ENCODE data around the gene PRRT1B.

Gene PRRT1B

GRCh38 chr9:131594906-131595665 lies 49.8 kb downstream of the PRRT1B start:
- no peak overlapping the region for H3K4me2 ChIP-seq (ENCODE audit: low read depth, low read length)
- TF ChIP-seq EZH2 (optimal IDR thresholded peaks at IDR 0.05; ENCODE audit: low read depth, low read length) (no peak), EZH2phosphoT487 (IDR thresholded peaks at IDR 0.05; ENCODE audit: low read length) (no peak)
- TF ChIP-seq, protein P1, sequence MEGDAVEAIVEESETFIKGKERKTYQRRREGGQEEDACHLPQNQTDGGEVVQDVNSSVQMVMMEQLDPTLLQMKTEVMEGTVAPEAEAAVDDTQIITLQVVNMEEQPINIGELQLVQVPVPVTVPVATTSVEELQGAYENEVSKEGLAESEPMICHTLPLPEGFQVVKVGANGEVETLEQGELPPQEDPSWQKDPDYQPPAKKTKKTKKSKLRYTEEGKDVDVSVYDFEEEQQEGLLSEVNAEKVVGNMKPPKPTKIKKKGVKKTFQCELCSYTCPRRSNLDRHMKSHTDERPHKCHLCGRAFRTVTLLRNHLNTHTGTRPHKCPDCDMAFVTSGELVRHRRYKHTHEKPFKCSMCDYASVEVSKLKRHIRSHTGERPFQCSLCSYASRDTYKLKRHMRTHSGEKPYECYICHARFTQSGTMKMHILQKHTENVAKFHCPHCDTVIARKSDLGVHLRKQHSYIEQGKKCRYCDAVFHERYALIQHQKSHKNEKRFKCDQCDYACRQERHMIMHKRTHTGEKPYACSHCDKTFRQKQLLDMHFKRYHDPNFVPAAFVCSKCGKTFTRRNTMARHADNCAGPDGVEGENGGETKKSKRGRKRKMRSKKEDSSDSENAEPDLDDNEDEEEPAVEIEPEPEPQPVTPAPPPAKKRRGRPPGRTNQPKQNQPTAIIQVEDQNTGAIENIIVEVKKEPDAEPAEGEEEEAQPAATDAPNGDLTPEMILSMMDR (IDR thresholded peaks at IDR 0.05; ENCODE audit: low read length), result no peak
- no peaks in the 10 kb centered on the region for H3K79me2 ChIP-seq (ENCODE audit: low read length)
- H3K9me2 ChIP-seq (replicated peaks; ENCODE audit: insufficient read depth, low read length), result no peaks in the 10 kb centered on the region
- H2AFZ ChIP-seq (ENCODE audit: low read length), result no peak overlapping the region
- DNase-seq, result no peak
- H3K4me3 ChIP-seq (ENCODE audit: low read length), result no peak overlapping the region
- H3K4me1 ChIP-seq (ENCODE audit: low read length), result no peaks in the 10 kb centered on the region
- no peaks in the 10 kb centered on the region for H4K20me1 ChIP-seq (ENCODE audit: insufficient read depth, low read length)
- no peaks in the 10 kb centered on the region for H3K27me3 ChIP-seq (replicated peaks; ENCODE audit: insufficient read depth, low read length)
- H3K36me3 ChIP-seq (replicated peaks; ENCODE audit: insufficient read depth, low read length), result peaks cover 14% of the 10 kb centered on the region
- H3K27ac ChIP-seq (ENCODE audit: low read length), result no peak overlapping the region
- H3K9ac ChIP-seq (ENCODE audit: low read length), result no peak overlapping the region
- H3F3A ChIP-seq (ENCODE audit: insufficient read depth, low read length), result no peaks in the 10 kb centered on the region
- H3K9me3 ChIP-seq (replicated peaks; ENCODE audit: insufficient read depth, low read length), result no peaks in the 10 kb centered on the region

GRCh38 chr9:131595696-131596429 lies 50.5 kb downstream of the PRRT1B start:
- no peak overlapping the region for H3K9ac ChIP-seq (ENCODE audit: low read length)
- H2AFZ ChIP-seq (ENCODE audit: low read length), result no peak overlapping the region
- 0 out of 2 replicates have a peak, but pooled peaks cover 2% of the 10 kb centered on the region for H4K20me1 ChIP-seq (ENCODE audit: insufficient read depth, low read length)
- no peak overlapping the region for H3K4me3 ChIP-seq (ENCODE audit: low read length)
- no peaks in the 10 kb centered on the region for H3K4me1 ChIP-seq (ENCODE audit: low read length)
- no peaks in the 10 kb centered on the region for H3K79me2 ChIP-seq (ENCODE audit: low read length)
- DNase-seq, result no peak
- no peaks in the 10 kb centered on the region for H3K9me2 ChIP-seq (replicated peaks; ENCODE audit: insufficient read depth, low read length)
- no peaks in the 10 kb centered on the region for H3K27me3 ChIP-seq (replicated peaks; ENCODE audit: insufficient read depth, low read length)
- H3F3A ChIP-seq (ENCODE audit: insufficient read depth, low read length), result no peaks in the 10 kb centered on the region
- peaks cover 10% of the 10 kb centered on the region for H3K36me3 ChIP-seq (replicated peaks; ENCODE audit: insufficient read depth, low read length)
- H3K9me3 ChIP-seq (replicated peaks; ENCODE audit: insufficient read depth, low read length), result no peaks in the 10 kb centered on the region
- H3K4me2 ChIP-seq (ENCODE audit: low read depth, low read length), result no peak overlapping the region
- no peak overlapping the region for H3K27ac ChIP-seq (ENCODE audit: low read length)
- TF ChIP-seq EZH2phosphoT487 (IDR thresholded peaks at IDR 0.05; ENCODE audit: low read length) (no peak), EZH2 (optimal IDR thresholded peaks at IDR 0.05; ENCODE audit: low read depth, low read length) (no peak)
- TF ChIP-seq, protein P1 (IDR thresholded peaks at IDR 0.05; ENCODE audit: low read length), result no peak

- TF ChIP-seq EZH2phosphoT487 (IDR thresholded peaks at IDR 0.05; ENCODE audit: low read length), result no peak
- TF ChIP-seq, protein P1 (IDR thresholded peaks at IDR 0.05; ENCODE audit: low read length), result no peak
- no peak for TF ChIP-seq EZH2 (optimal IDR thresholded peaks at IDR 0.05; ENCODE audit: low read depth, low read length)
- H2AFZ ChIP-seq (ENCODE audit: low read length), result no peak overlapping the region
- H3K4me1 ChIP-seq (ENCODE audit: low read length), result no peaks in the 10 kb centered on the region
- peaks cover 10% of the 10 kb centered on the region for H3K36me3 ChIP-seq (replicated peaks; ENCODE audit: insufficient read depth, low read length)
- H3K79me2 ChIP-seq (ENCODE audit: low read length), result no peaks in the 10 kb centered on the region
- H3K9me2 ChIP-seq (replicated peaks; ENCODE audit: insufficient read depth, low read length), result no peaks in the 10 kb centered on the region
- H3K9ac ChIP-seq (ENCODE audit: low read length), result no peak overlapping the region
- H3K4me3 ChIP-seq (ENCODE audit: low read length), result no peak overlapping the region
- no peaks in the 10 kb centered on the region for H3K27me3 ChIP-seq (replicated peaks; ENCODE audit: insufficient read depth, low read length)
- no peak overlapping the region for H3K4me2 ChIP-seq (ENCODE audit: low read depth, low read length)
- H3K27ac ChIP-seq (ENCODE audit: low read length), result no peak overlapping the region
- H3F3A ChIP-seq (ENCODE audit: insufficient read depth, low read length), result no peaks in the 10 kb centered on the region
- H4K20me1 ChIP-seq (ENCODE audit: insufficient read depth, low read length), result 0 out of 2 replicates have a peak, but pooled peaks cover 2% of the 10 kb centered on the region
- no peak for DNase-seq
- H3K9me3 ChIP-seq (replicated peaks; ENCODE audit: insufficient read depth, low read length), result no peaks in the 10 kb centered on the region
Measured at GRCh38 chr9:131596430-131596743, 51.1 kb downstream of the PRRT1B start.
